Activated B cell treated with CpG ODN at 0.5 μM for 24 hours (primary cell): ENCODE results near the gene B4GALNT3. TPM values are rescaled to one million over a fixed set of nuclear protein-coding genes. Genes with fewer than 3 reads are reported as not detected.

Experiments
- ATAC-seq: fragments of 200-7000 bp; cut with Tn5 transposase; one replicate; pipeline ENCODE4 v1.10.0; 2021; ENCODE audit warnings: low read depth, mild to moderate bottlenecking, moderate library complexity
- CTCF ChIA-PET: fragments of 350-600 bp; sonication (Branson Sonifier 250); formaldehyde crosslinking; loops from one replicate; lab custom pipeline; 2021; ENCODE audit warnings: antibody characterized with exemption; lab: Charles Lee
- POLR2A ChIA-PET: fragments of 350-600 bp; sonication (Branson Sonifier 250); formaldehyde crosslinking; loops from one replicate; lab custom pipeline; 2021; ENCODE audit warnings: antibody characterized with exemption; lab: Charles Lee
- DNase-seq: peaks from one replicate; pipeline ENCODE4 v3.0.0; 2022
- H3K27ac Mint-ChIP-seq: one replicate; pipeline ENCODE4 v1.8.0; 2020; ENCODE audit warnings: mixed read lengths
- H3K27me3 Mint-ChIP-seq: one replicate; pipeline ENCODE4 v1.8.0; 2021; ENCODE audit warnings: mixed read lengths
- H3K36me3 Mint-ChIP-seq: one replicate; pipeline ENCODE4 v1.8.0; 2021; ENCODE audit warnings: low read depth, mixed read lengths
- H3K4me1 Mint-ChIP-seq: one replicate; pipeline ENCODE4 v1.8.0; 2021; ENCODE audit warnings: mixed read lengths
- H3K4me3 Mint-ChIP-seq: one replicate; pipeline ENCODE4 v1.8.0; 2020; ENCODE audit warnings: mild to moderate bottlenecking, mixed read lengths
- H3K9me3 Mint-ChIP-seq: one replicate; pipeline ENCODE4 v1.8.0; 2020; ENCODE audit warnings: mixed read lengths
- intact Hi-C: fragments of 100-400 bp; cut with micrococcal nuclease; formaldehyde crosslinking; loops from one replicate; pipeline ENCODE4 v1.15.1; 2024
- total RNA-seq: library from RNA; stranded (reverse); gene quantifications from 2 replicates; pipeline ENCODE4 v1.2.3, GENCODE V29; 2022
- TF ChIP-seq, protein P1 (sequence below): fragments of 200-600 bp; IDR thresholded peaks from one replicate; pipeline ENCODE4 v1.8.0; 2022; ENCODE audit warnings: antibody characterized with exemption, mild to moderate bottlenecking

B4GALNT3 gene
- total RNA-seq, 1 donor from 2014 or later = not detected

DNA sequence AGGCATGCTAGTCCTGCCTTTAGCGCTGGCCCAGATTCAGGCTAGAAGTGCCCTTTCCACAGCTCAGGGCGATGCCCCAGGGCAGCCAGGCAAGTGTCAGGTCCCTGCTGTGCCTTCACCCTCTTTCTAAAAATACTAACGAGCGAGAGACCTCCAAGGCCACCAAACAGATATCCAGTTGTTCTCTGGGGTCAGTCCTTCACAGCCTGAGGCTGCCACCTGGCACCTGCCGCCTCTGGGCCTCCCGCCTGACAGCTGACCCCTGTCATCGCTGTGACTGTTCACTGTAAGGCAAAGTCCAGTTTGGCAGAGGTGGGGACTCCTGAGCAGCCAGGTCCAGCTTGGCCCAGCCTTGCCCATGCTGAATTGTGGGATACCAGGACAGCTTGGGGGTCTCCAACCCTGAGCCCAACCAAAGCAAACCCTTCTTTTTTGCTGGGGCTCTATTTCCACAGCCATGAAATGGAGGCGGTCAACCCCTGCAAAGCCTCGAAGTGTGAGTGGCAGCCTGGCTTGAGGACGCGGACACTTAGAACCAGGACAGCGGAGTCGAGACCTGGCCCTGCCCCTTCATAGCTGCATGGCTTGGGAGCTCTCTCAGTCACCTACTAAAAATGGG lies 123.6 kb downstream of the B4GALNT3 start:
- intact Hi-C loops = no loop called here
- POLR2A ChIA-PET = no interaction called here
- ATAC-seq (no peak), DNase-seq (no peak)
- Mint-ChIP-seq H3K27me3 (no peaks in the 10 kb centered on the region), H3K4me3 (no peak overlapping the region), H3K9me3 (peaks cover under 1% of the 10 kb centered on the region), H3K36me3 (no peaks in the 10 kb centered on the region), H3K27ac (no peak overlapping the region), H3K4me1 (peaks cover 5% of the 10 kb centered on the region)
- TF ChIP-seq, protein P1, sequence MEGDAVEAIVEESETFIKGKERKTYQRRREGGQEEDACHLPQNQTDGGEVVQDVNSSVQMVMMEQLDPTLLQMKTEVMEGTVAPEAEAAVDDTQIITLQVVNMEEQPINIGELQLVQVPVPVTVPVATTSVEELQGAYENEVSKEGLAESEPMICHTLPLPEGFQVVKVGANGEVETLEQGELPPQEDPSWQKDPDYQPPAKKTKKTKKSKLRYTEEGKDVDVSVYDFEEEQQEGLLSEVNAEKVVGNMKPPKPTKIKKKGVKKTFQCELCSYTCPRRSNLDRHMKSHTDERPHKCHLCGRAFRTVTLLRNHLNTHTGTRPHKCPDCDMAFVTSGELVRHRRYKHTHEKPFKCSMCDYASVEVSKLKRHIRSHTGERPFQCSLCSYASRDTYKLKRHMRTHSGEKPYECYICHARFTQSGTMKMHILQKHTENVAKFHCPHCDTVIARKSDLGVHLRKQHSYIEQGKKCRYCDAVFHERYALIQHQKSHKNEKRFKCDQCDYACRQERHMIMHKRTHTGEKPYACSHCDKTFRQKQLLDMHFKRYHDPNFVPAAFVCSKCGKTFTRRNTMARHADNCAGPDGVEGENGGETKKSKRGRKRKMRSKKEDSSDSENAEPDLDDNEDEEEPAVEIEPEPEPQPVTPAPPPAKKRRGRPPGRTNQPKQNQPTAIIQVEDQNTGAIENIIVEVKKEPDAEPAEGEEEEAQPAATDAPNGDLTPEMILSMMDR = no peak
- CTCF ChIA-PET = no interaction called here

DNA sequence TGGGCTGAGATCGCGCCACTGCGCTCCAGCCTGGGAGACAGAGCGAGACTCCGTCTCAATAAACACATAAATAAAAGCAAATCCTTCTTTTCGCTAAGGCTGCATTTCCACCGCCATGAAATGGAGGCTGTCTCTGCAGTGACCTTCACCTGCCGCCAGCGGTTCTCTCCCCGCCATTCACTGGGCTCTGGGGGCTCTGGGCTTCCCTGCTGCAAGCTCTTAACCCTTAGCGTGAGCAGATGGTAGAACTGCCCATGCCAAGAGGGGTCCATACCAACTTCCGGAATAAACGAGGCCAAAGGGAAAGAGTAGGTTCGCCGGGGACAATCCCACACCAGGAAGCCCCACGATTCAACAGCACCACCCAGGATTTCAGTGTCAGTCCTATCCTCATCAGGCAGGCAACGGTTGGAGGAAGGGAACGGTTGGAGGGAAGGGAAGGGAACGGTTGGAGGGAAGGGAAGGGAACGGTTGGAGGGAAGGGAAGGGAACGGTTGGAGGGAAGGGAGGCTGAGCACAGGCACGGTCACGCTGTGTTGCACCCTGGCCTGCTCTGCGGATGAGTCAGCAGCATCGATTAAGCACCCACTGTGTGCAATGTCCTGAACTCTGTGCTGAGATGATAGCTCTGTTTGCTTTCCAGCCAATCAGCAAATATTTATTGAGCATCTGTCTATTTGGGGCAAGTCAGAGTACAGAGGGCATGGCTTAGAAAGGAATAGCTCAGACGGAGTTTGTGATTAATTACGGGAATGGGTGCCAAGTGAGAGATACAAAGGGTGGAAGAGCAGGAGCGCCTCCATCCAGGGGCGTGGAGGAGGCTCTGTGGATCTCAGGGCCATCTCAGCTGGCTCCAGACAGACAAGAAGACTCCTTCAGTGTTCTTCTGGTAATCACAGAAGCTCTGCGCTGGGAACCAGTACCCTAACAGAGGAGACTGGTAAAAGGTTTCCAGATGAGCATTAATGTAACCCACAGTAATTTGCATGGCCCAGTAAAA lies 125.6 kb downstream of the B4GALNT3 start:
- H3K27ac Mint-ChIP-seq = no peak overlapping the region
- CTCF ChIA-PET = no interaction called here
- H3K36me3 Mint-ChIP-seq = no peaks in the 10 kb centered on the region
- H3K27me3 Mint-ChIP-seq = no peaks in the 10 kb centered on the region
- H3K9me3 Mint-ChIP-seq = peaks cover 4% of the 10 kb centered on the region
- TF ChIP-seq, protein P1 = no peak
- POLR2A ChIA-PET = interaction anchor here (0.7 kb wide), 1 partner anchor 167 kb away, joined by 3 read pairs; the partner anchor contains the start of gene WNK1
- ATAC-seq (no peak), DNase-seq (no peak)
- no peak overlapping the region for H3K4me3 Mint-ChIP-seq
- H3K4me1 Mint-ChIP-seq = peaks cover 5% of the 10 kb centered on the region
- intact Hi-C loops = no loop called here

DNA sequence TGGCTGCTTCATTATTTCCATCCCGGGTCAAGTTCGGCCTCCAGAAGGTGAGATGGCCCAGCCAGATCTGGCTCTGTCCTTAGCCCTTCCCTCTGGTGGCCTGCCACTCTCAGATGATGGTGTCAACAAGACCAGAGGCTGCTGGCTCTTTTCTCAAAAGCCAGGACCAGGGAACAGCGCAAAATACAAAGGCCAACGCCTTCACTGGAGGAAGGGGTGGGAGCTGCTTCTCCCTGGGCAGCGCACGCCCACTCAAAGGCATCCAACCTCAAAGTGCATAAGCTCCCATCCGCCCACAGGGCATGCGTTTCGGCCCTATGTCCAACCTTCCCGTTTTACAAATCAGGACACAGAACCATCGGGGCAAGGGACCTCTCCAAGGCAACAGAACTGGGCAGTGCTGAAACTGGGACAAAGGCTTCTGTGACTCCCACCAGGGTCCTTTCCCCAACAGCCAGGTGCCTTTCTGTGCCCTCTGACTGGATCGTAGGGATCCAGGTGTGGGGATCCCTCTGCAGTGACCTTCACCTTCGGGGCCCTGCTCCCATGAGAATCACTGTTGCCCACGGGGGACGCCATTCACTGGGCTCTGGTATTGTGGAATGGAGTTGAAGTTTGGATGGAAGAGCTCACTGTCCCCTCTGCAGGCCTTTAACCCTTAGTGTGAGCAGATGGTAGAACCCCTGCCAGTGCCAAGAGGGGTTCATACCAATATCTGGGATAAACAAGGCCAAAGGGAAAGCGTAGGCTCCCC lies 126.8 kb downstream of the B4GALNT3 start:
- H3K4me3 Mint-ChIP-seq = no peak overlapping the region
- ChIA-PET CTCF (no interaction called here), POLR2A (interaction anchor here (0.7 kb wide), 1 partner anchor 166 kb away, joined by 3 read pairs; the partner anchor contains the start of gene WNK1)
- no peaks in the 10 kb centered on the region for H3K36me3 Mint-ChIP-seq
- no peaks in the 10 kb centered on the region for H3K27me3 Mint-ChIP-seq
- TF ChIP-seq, protein P1 = no peak
- intact Hi-C loops = no loop called here
- peaks cover 10% of the 10 kb centered on the region for H3K4me1 Mint-ChIP-seq
- H3K9me3 Mint-ChIP-seq = peaks cover 4% of the 10 kb centered on the region
- DNase-seq (no peak), ATAC-seq (no peak)
- no peak overlapping the region for H3K27ac Mint-ChIP-seq

DNA sequence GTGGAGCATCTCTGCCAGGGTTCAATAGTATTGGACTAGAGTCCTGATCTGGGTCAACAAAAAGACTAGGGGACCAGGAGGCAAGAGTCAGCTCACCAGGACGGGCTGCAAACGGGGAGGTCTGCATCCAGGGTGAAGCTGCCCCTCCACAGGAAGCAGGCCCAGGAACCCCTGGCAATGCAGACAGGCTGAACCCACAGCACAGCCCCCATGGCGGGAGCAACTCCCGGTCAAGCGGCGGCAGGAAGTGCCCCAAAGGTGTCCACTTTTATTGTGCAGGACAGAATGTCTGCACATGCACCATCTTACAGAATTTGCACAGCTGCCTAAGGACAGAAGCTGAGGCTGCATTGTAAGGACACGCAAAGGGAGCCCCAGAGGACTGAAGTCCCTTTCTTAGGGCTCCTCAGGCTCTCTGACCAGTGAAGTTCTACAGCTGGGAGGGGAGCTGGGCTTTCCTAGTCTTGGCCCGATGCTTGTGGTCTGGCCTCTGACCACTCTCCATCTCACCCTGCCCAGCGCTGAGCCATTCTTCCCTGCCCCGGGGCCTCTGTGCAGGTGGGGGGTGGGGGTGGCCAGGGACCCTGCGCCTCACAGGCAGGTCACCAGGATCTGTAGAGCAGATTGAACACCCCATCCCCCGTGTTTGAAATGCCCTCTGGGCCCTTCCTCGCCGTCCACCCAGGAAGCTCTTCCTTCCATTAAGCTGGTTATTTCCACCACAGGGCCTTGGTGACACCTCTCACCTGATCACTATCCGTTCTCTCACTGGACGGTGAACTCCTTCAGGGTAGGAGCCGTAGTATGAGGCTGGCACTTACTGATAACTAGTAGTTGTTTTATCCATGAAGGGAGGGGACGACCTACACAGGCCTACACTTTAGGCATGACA lies 127.6 kb downstream of the B4GALNT3 start:
- no peaks in the 10 kb centered on the region for H3K27me3 Mint-ChIP-seq
- ChIA-PET CTCF (no interaction called here), POLR2A (no interaction called here)

More for the DNA sequence above, 127.6 kb downstream of the B4GALNT3 start:
- ATAC-seq (no peak), DNase-seq (no peak)
- no peak overlapping the region for H3K4me3 Mint-ChIP-seq
- H3K4me1 Mint-ChIP-seq = peaks cover 14% of the 10 kb centered on the region
- no peak overlapping the region for H3K27ac Mint-ChIP-seq
- intact Hi-C loops = no loop called here
- TF ChIP-seq, protein P1 = no peak
- no peaks in the 10 kb centered on the region for H3K36me3 Mint-ChIP-seq
- peaks cover 4% of the 10 kb centered on the region for H3K9me3 Mint-ChIP-seq
